HepG2 (cell line): Measurements from ENCODE around the gene NCOA5. TPM values are rescaled to one million over a fixed set of nuclear protein-coding genes. Genes with fewer than 3 reads are reported as not detected.

Source experiments
- ATAC-seq: fragments of 200-7000 bp; cut with Tn5 transposase; 3 replicates; pipeline ENCODE4 v1.9.1; 2020; ENCODE audit warnings: mild to moderate bottlenecking, moderate library complexity
- BruUV-seq: library from RNA; stranded (reverse); fragments of 400-500 nt; replicated peaks from 2 replicates; lab custom pipeline; 2021; lab: Mats Ljungman, UMichigan
- CTCF ChIA-PET: fragments of 300-600 bp; formaldehyde crosslinking; extraction: SDS; loops from one replicate; lab custom pipeline; 2021; ENCODE audit warnings: low total read pairs, inconsistent platforms, low intra/inter-chr PET ratio; lab: Yijun Ruan, JAX
- POLR2A ChIA-PET: fragments of 350-600 bp; sonication (Branson Sonifier 250); formaldehyde crosslinking; loops from one replicate; lab custom pipeline; 2020; ENCODE audit warnings: antibody characterized with exemption, inconsistent platforms; lab: Yijun Ruan, JAX
- DNase-seq: peaks from one replicate; pipeline ENCODE4 v3.0.0-alpha.2; 2015; ENCODE audit warnings: low spot score
- FAIRE-seq: peaks from 3 replicates; lab custom pipeline; 2011; peaks lifted over from hg19 to GRCh38; lab: Jason Lieb, UNC
- H2AFZ ChIP-seq: one replicate; pipeline ENCODE4 v1.6.1; 2011; ENCODE audit warnings: low read length, inconsistent platforms
- H3K27ac ChIP-seq: fragments of 300-600 bp; 3 replicates; pipeline ENCODE4 v1.8.0; 2011; ENCODE audit warnings: mixed run types, mild to moderate bottlenecking, mixed read lengths, low read length, inconsistent platforms; ENCODE audit not compliant: insufficient read depth; ENCODE audit errors: extremely low read length
- H3K27me3 ChIP-seq, 2 experiments: fragments of 200-600 bp in 1 of 2; 2 replicates in 1 of 2; 3 replicates in 1 of 2; pipeline versions ENCODE4 v1.6.0 to v1.8.0; 2011; ENCODE audit warnings: low read length in 2 of 2, mild to moderate bottlenecking in 2 of 2, moderate library complexity in 2 of 2, inconsistent platforms in 1 of 2; ENCODE audit not compliant: insufficient read depth in 2 of 2, control insufficient read depth in 1 of 2
- H3K36me3 ChIP-seq, 2 experiments: fragments of 200-600 bp in 1 of 2; replicated peaks in 1 of 2; 2 replicates in 1 of 2; 3 replicates in 1 of 2; pipeline versions ENCODE4 v1.5.1 to v1.8.0; 2011; ENCODE audit warnings: low read length in 2 of 2, inconsistent platforms in 1 of 2; ENCODE audit not compliant: insufficient read depth in 2 of 2, control insufficient read depth in 1 of 2
- H3K4me1 ChIP-seq: 2 replicates; pipeline ENCODE4 v1.5.1; 2012; ENCODE audit warnings: low read length, inconsistent platforms; ENCODE audit not compliant: insufficient read depth
- H3K4me2 ChIP-seq: 2 replicates; pipeline ENCODE4 v1.6.0; 2011; ENCODE audit warnings: low read depth, low read length, inconsistent platforms
- H3K4me3 ChIP-seq, 3 experiments: fragments of 200-600 bp in 1 of 3; sonication (generic), shearing (Covaris generic) in 1 of 3; replicated peaks in 1 of 3; 2 replicates each; pipeline ENCODE4 v1.5.1; 2011 to 2016; ENCODE audit warnings: low read length in 3 of 3, inconsistent platforms in 2 of 3, low read depth in 2 of 3, mild to moderate bottlenecking in 2 of 3, control low read depth in 1 of 3, mixed read lengths in 1 of 3; ENCODE audit not compliant: insufficient read depth in 1 of 3
- H3K79me2 ChIP-seq: one replicate; pipeline ENCODE4 v1.6.1; 2011; ENCODE audit warnings: low read length, inconsistent platforms; ENCODE audit not compliant: insufficient read depth
- H3K9ac ChIP-seq: 2 replicates; pipeline ENCODE4 v1.6.0; 2011; ENCODE audit warnings: mild to moderate bottlenecking, low read depth, low read length, inconsistent platforms; ENCODE audit not compliant: insufficient read depth
- H3K9me3 ChIP-seq: 2 replicates; pipeline ENCODE4 v1.5.1; 2012; ENCODE audit warnings: mild to moderate bottlenecking, low read length
- H4K20me1 ChIP-seq: 2 replicates; pipeline ENCODE4 v1.6.0; 2011; ENCODE audit warnings: inconsistent platforms, mild to moderate bottlenecking, low read length, moderate library complexity; ENCODE audit not compliant: insufficient read depth
- CCDC6 ChIP-seq: sonication (generic); formaldehyde crosslinking; IDR thresholded peaks from 2 replicates; pipeline ENCODE4 v1.8.1; 2022; ENCODE audit warnings: mild to moderate bottlenecking, missing genetic modification reagents, moderate library complexity
- FIP1L1 ChIP-seq: fragments of 200-400 bp; formaldehyde crosslinking; IDR thresholded peaks from 2 replicates; pipeline ENCODE4 v1.6.1; 2018; ENCODE audit warnings: low read depth, mild to moderate bottlenecking, low read length, moderate library complexity, borderline replicate concordance; ENCODE audit not compliant: insufficient read depth
- FOXA1 ChIP-seq, 2 experiments: fragments of 450-650 bp in 1 of 2; sonication (generic) in 1 of 2; formaldehyde crosslinking in 1 of 2; IDR thresholded peaks; 2 replicates each; pipeline versions ENCODE4 v1.4.0 to v1.6.1; 2016 to 2020; ENCODE audit warnings: missing genetic modification reagents in 1 of 2
- FOXO1 ChIP-seq: sonication (generic); formaldehyde crosslinking; IDR thresholded peaks from 2 replicates; pipeline ENCODE4 v1.4.0; 2020; ENCODE audit warnings: missing genetic modification reagents
- GFI1 ChIP-seq: sonication (generic); formaldehyde crosslinking; IDR thresholded peaks from 2 replicates; pipeline ENCODE4 v1.5.0; 2020; ENCODE audit warnings: missing genetic modification reagents, mild to moderate bottlenecking, borderline replicate concordance
- HMGA1 ChIP-seq: sonication (generic); formaldehyde crosslinking; conservative IDR thresholded peaks from 2 replicates; pipeline ENCODE4 v1.4.0; 2020; ENCODE audit warnings: missing genetic modification reagents
- HNRNPK ChIP-seq: fragments of 200-400 bp; formaldehyde crosslinking; IDR thresholded peaks from 2 replicates; pipeline ENCODE4 v1.6.1; 2018; ENCODE audit warnings: low read length, low read depth, moderate library complexity, mild to moderate bottlenecking; ENCODE audit not compliant: poor library complexity, severe bottlenecking
- KAT7 ChIP-seq: IDR thresholded peaks from 2 replicates; pipeline ENCODE4 v1.6.1; 2018; ENCODE audit warnings: borderline replicate concordance, missing compliant biosample characterization
- KLF11 ChIP-seq: IDR thresholded peaks from 2 replicates; pipeline ENCODE4 v1.6.1; 2016; ENCODE audit warnings: missing compliant biosample characterization
- ZMYM3 ChIP-seq: sonication (generic); formaldehyde crosslinking; IDR thresholded peaks from 2 replicates; pipeline ENCODE4 v1.5.1; 2020; ENCODE audit warnings: mild to moderate bottlenecking, missing genetic modification reagents
- ZNF12 ChIP-seq: sonication (generic); formaldehyde crosslinking; IDR thresholded peaks from 2 replicates; pipeline ENCODE4 v1.5.0; 2020; ENCODE audit warnings: missing genetic modification reagents
- ZNF652 ChIP-seq: IDR thresholded peaks from 2 replicates; pipeline ENCODE4 v1.6.1; 2016; ENCODE audit warnings: low read depth, borderline replicate concordance
- ZSCAN21 ChIP-seq: sonication (generic); formaldehyde crosslinking; IDR thresholded peaks from 2 replicates; pipeline ENCODE4 v1.8.0; 2022; ENCODE audit warnings: mild to moderate bottlenecking, missing genetic modification reagents, moderate library complexity, borderline replicate concordance
- WGBS: methylation state at CpG from one replicate; pipeline ENCODE4 v1.1.6; 2017; ENCODE audit warnings: low lambda C conversion rate; 5-methylcytosine and 5-hydroxymethylcytosine counted together
- in situ Hi-C: cut with HindIII; loops from 2 replicates; pipeline ENCODE4 v1.10.0; 2017; ENCODE audit warnings: low pct_unique_long_range_greater_than_20kb; ENCODE audit not compliant: extremely low pct_ligation_motif_present
- intact Hi-C: fragments of 100-400 bp; cut with micrococcal nuclease; formaldehyde crosslinking; loops from one replicate; pipeline ENCODE4 v1.10.0; 2022; ENCODE audit not compliant: unreplicated experiment
- polyA plus RNA-seq, 8 experiments: library from polyadenylated mRNA; depleted of rRNA in 3 of 8; stranded (reverse) in 7 of 8; unstranded in 1 of 8; fragments of >200 nt; fragmentation: Illumina TruSeq in 4 of 8; extraction: Trizol in 4 of 8; gene quantifications; 2 replicates each; pipeline versions ENCODE4 v1.2.1 to v1.2.3, GENCODE V29; 2011 to 2016; ENCODE audit warnings: low read depth in 4 of 8, missing spikeins in 1 of 8, mixed read lengths in 1 of 8; ENCODE audit not compliant: insufficient read depth in 1 of 8
- total RNA-seq, 5 experiments: library from RNA; depleted of rRNA; stranded (reverse); fragments of >200 nt; fragmentation: Illumina TruSeq; extraction: Trizol; gene quantifications; 2 replicates each; pipeline ENCODE4 v1.2.3, GENCODE V29; 2016; ENCODE audit warnings: low read depth in 1 of 5
- TF ChIP-seq, protein P1 (sequence below): sonication (generic); formaldehyde crosslinking; IDR thresholded peaks from 2 replicates; pipeline ENCODE4 v1.4.0; 2020; ENCODE audit warnings: missing genetic modification reagents, borderline replicate concordance
- TF ChIP-seq, protein P2 (sequence below): fragments of 450-650 bp; IDR thresholded peaks from 2 replicates; pipeline ENCODE4 v1.6.1; 2017
- TF ChIP-seq, protein P3 (sequence below): IDR thresholded peaks from 2 replicates; pipeline ENCODE4 v1.6.1; 2016; ENCODE audit warnings: mild to moderate bottlenecking, missing biosample characterization, missing genetic modification reagents
- TF ChIP-seq, protein P4 (sequence below): sonication (generic); formaldehyde crosslinking; IDR thresholded peaks from 2 replicates; pipeline ENCODE4 v1.5.1; 2020; ENCODE audit warnings: mild to moderate bottlenecking, moderate library complexity, missing genetic modification reagents

The NCOA5 gene
- total and polyA plus RNA-seq, 2 of the 13 experiments (the other 11 are each of a cell fraction or from before 2014, with no cell fraction given) = 16.5 to 28.4 TPM

DNA sequence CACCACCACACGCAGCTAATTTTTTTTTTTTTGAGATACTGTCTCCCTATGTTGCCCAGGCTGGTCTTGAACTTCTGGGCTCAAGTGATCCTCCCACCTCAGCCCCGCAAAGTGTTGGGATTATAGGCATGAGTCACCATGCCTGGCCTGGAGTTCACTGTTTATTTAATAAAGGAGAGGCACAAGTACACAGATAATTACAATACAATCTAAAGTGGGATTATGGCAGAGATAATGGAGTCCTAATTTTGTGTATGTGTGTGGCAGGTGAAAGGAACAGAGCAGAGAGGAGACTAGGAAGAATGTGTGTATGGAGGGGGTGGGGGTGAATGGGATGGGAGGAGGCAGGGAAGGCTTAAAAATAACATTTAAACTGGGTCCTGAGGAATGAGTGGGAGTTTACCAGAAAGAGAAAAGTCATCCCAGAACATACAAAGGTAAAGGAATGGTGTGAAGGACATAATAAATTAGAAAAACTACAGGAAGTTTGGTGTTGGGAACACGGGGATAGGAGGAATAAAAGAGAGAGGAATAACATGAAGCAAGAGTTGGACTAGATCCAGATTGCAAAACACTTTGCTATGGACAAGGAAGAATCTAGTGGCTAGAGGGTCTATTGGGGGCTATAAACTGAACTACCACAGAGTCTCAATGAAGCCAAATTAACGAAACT lies 4.4 kb downstream of the NCOA5 start:
- peaks cover 91% of the 10 kb centered on the region for H3K79me2 ChIP-seq
- H3K36me3 ChIP-seq = peaks cover 0 to 1% of the 10 kb centered on the region in 2 experiments; a peak in 2 of 5 replicates
- no peak overlapping the region for H3K4me3 ChIP-seq
- no peaks in the 10 kb centered on the region for H3K9me3 ChIP-seq
- no peak for ATAC-seq
- intact Hi-C loops (loop anchor here (5.0 kb wide), 1 partner anchor 113 kb away; the partner anchor contains the start of gene ZNF335), in situ Hi-C loops (loop anchor here (5.0 kb wide), 1 partner anchor 63 kb away; no protein-coding TSS in a partner anchor)
- H3K9ac ChIP-seq = no peak overlapping the region
- H3K4me2 ChIP-seq = peak overlapping the region; percentile 16; the same call in 1 of the 2 replicates
- FAIRE-seq = no peak
- no TSS peak for BruUV-seq
- WGBS = 52% methylated on average over 4 of the region's 4 CpGs
- ChIA-PET POLR2A (no interaction called here), CTCF (interaction anchor here (4.9 kb wide), 1 partner anchor 71 kb away, joined by 27 read pairs; no protein-coding TSS in a partner anchor)
- no peaks in the 10 kb centered on the region; a peak in 1 of 5 replicates for H3K27me3 ChIP-seq
- DNase-seq = peak; percentile 73
- no peak overlapping the region for H3K27ac ChIP-seq
- H2AFZ ChIP-seq = no peak overlapping the region
- peaks cover 79% of the 10 kb centered on the region for H4K20me1 ChIP-seq
- peaks cover 48% of the 10 kb centered on the region for H3K4me1 ChIP-seq
- peak; percentile 36 for TF ChIP-seq HNRNPK
- TF ChIP-seq KAT7 (CRISPR knock-in tag) = 0 out of 2 replicates have a peak, but pooled peaks have one; percentile 48
- no peak for TF ChIP-seq HMGA1 (CRISPR knock-in tag)
- no peak for TF ChIP-seq ZSCAN21
- TF ChIP-seq, protein P1, sequence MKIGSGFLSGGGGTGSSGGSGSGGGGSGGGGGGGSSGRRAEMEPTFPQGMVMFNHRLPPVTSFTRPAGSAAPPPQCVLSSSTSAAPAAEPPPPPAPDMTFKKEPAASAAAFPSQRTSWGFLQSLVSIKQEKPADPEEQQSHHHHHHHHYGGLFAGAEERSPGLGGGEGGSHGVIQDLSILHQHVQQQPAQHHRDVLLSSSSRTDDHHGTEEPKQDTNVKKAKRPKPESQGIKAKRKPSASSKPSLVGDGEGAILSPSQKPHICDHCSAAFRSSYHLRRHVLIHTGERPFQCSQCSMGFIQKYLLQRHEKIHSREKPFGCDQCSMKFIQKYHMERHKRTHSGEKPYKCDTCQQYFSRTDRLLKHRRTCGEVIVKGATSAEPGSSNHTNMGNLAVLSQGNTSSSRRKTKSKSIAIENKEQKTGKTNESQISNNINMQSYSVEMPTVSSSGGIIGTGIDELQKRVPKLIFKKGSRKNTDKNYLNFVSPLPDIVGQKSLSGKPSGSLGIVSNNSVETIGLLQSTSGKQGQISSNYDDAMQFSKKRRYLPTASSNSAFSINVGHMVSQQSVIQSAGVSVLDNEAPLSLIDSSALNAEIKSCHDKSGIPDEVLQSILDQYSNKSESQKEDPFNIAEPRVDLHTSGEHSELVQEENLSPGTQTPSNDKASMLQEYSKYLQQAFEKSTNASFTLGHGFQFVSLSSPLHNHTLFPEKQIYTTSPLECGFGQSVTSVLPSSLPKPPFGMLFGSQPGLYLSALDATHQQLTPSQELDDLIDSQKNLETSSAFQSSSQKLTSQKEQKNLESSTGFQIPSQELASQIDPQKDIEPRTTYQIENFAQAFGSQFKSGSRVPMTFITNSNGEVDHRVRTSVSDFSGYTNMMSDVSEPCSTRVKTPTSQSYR = no peak
- no peak for TF ChIP-seq ZMYM3
- no peak for TF ChIP-seq KLF11 (CRISPR knock-in tag)
- TF ChIP-seq FOXO1 (CRISPR knock-in tag) = no peak
- TF ChIP-seq, protein P2, sequence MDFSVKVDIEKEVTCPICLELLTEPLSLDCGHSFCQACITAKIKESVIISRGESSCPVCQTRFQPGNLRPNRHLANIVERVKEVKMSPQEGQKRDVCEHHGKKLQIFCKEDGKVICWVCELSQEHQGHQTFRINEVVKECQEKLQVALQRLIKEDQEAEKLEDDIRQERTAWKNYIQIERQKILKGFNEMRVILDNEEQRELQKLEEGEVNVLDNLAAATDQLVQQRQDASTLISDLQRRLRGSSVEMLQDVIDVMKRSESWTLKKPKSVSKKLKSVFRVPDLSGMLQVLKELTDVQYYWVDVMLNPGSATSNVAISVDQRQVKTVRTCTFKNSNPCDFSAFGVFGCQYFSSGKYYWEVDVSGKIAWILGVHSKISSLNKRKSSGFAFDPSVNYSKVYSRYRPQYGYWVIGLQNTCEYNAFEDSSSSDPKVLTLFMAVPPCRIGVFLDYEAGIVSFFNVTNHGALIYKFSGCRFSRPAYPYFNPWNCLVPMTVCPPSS = no peak
- TF ChIP-seq, protein P3, sequence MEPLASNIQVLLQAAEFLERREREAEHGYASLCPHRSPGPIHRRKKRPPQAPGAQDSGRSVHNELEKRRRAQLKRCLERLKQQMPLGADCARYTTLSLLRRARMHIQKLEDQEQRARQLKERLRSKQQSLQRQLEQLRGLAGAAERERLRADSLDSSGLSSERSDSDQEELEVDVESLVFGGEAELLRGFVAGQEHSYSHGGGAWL (CRISPR knock-in tag) = no peak
- TF ChIP-seq ZNF652 (CRISPR knock-in tag) = no peak
- TF ChIP-seq CCDC6 = no peak
- no peak for TF ChIP-seq GFI1 (CRISPR knock-in tag)
- TF ChIP-seq, protein P4, sequence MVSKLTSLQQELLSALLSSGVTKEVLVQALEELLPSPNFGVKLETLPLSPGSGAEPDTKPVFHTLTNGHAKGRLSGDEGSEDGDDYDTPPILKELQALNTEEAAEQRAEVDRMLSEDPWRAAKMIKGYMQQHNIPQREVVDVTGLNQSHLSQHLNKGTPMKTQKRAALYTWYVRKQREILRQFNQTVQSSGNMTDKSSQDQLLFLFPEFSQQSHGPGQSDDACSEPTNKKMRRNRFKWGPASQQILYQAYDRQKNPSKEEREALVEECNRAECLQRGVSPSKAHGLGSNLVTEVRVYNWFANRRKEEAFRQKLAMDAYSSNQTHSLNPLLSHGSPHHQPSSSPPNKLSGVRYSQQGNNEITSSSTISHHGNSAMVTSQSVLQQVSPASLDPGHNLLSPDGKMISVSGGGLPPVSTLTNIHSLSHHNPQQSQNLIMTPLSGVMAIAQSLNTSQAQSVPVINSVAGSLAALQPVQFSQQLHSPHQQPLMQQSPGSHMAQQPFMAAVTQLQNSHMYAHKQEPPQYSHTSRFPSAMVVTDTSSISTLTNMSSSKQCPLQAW (CRISPR knock-in tag) = 0 out of 2 replicates have a peak, but pooled peaks have one; percentile 25
- no peak for TF ChIP-seq FOXA1 (IDR thresholded peaks at IDR 0.05)
- TF ChIP-seq FOXA1 (CRISPR knock-in tag; IDR thresholded peaks at IDR 0.05) = peak; percentile 74
- no peak for TF ChIP-seq FIP1L1
- TF ChIP-seq ZNF12 (CRISPR knock-in tag) = no peak
